Hepatocyte (in vitro differentiated cells): Measurements from ENCODE around the gene MYLK3. TPM values are rescaled to one million over a fixed set of nuclear protein-coding genes. Genes with fewer than 3 reads are reported as not detected.

ENCODE experiments used
- DNase-seq: peaks from one replicate; pipeline ENCODE4 v3.0.0-alpha.2; 2016; ENCODE audit warnings: low spot score
- H2AFZ ChIP-seq: fragments of 200-600 bp; sonication (generic); 2 replicates; pipeline ENCODE4 v1.6.0; 2016; ENCODE audit warnings: antibody characterized with exemption, mild to moderate bottlenecking
- H3K27ac ChIP-seq: fragments of 200-600 bp; sonication (generic); 2 replicates; pipeline ENCODE4 v1.5.1; 2016; ENCODE audit warnings: mild to moderate bottlenecking
- H3K27me3 ChIP-seq: fragments of 200-600 bp; sonication (generic); 2 replicates; pipeline ENCODE4 v1.6.1; 2016
- H3K36me3 ChIP-seq: fragments of 200-600 bp; sonication (generic); replicated peaks from 2 replicates; pipeline ENCODE4 v1.5.1; 2016; ENCODE audit warnings: low read depth; ENCODE audit not compliant: insufficient read depth
- H3K4me1 ChIP-seq: fragments of 200-600 bp; sonication (generic); 2 replicates; pipeline ENCODE4 v1.5.1; 2016; ENCODE audit warnings: mild to moderate bottlenecking, moderate library complexity; ENCODE audit not compliant: insufficient read depth
- H3K4me2 ChIP-seq: fragments of 200-600 bp; sonication (generic); 2 replicates; pipeline ENCODE4 v1.6.0; 2016
- H3K4me3 ChIP-seq: fragments of 200-600 bp; sonication (generic); 2 replicates; pipeline ENCODE4 v1.5.1; 2016; ENCODE audit warnings: mild to moderate bottlenecking
- H3K79me2 ChIP-seq: fragments of 200-600 bp; sonication (generic); 2 replicates; pipeline ENCODE4 v1.6.0; 2017; ENCODE audit warnings: mild to moderate bottlenecking
- H3K9me2 ChIP-seq: fragments of 200-600 bp; sonication (generic); replicated peaks from 2 replicates; pipeline ENCODE4 v1.6.0; 2017; ENCODE audit warnings: mild to moderate bottlenecking; ENCODE audit not compliant: insufficient read depth
- H3K9me3 ChIP-seq: fragments of 200-600 bp; sonication (generic); 2 replicates; pipeline ENCODE4 v1.5.1; 2016; ENCODE audit warnings: low read depth, mild to moderate bottlenecking
- H4K20me1 ChIP-seq: fragments of 200-600 bp; sonication (generic); 2 replicates; pipeline ENCODE4 v1.6.0; 2016; ENCODE audit warnings: mild to moderate bottlenecking; ENCODE audit not compliant: insufficient read depth, poor library complexity, severe bottlenecking
- EZH2 ChIP-seq: fragments of 200-600 bp; sonication (generic); IDR thresholded peaks from 2 replicates; pipeline ENCODE4 v1.6.1; 2016; ENCODE audit warnings: antibody characterized with exemption, mild to moderate bottlenecking, borderline replicate concordance
- EZH2phosphoT487 ChIP-seq: fragments of 200-600 bp; sonication (generic); IDR thresholded peaks from one replicate; pipeline ENCODE4 v1.6.1; 2018; ENCODE audit warnings: antibody characterized with exemption, mild to moderate bottlenecking, low read depth, moderate library complexity; ENCODE audit not compliant: unreplicated experiment, severe bottlenecking
- WGBS: methylation state at CpG from one replicate; pipeline ENCODE4 v1.1.6; 2016; ENCODE audit warnings: low lambda C conversion rate; ENCODE audit errors: missing lambda C conversion rate; 5-methylcytosine and 5-hydroxymethylcytosine counted together
- polyA plus RNA-seq: library from polyadenylated mRNA; unstranded; fragments of >200 nt; fragmentation: Nextera tagmentation; extraction: Ambion mirVana; gene quantifications from 2 replicates; pipeline ENCODE4 v1.2.1, GENCODE V29; 2016
- total RNA-seq: library from RNA; depleted of rRNA; stranded (reverse); fragments of >200 nt; gene quantifications from 2 replicates; pipeline ENCODE4 v1.2.3, GENCODE V29; 2014
- TF ChIP-seq, protein P1 (sequence below): fragments of 200-600 bp; sonication (generic); IDR thresholded peaks from 2 replicates; pipeline ENCODE4 v1.5.1; 2016; ENCODE audit warnings: antibody characterized with exemption, mild to moderate bottlenecking; ENCODE audit not compliant: poor library complexity

The MYLK3 gene
- total and polyA plus RNA-seq, 2 experiments from 2014 or later = 1.9 to 6.5 TPM

DNA sequence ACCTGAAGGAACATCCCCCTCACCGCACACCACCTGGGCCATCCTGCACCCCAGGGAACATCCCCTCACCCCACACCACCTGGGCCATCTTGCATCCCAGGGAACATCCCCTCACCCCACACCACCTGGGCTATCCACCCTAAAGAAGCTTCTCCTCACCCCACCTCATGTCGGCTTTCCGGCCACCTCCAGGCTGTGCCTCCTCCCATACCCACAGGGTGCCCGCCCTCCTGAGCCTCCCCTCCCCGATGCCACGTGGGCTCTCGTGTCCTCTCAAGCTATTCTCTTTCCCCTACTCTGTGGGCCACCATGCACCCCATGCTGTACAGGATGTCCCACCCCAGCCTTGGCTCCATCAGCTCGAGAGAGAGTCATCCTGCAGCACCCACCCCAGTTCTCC lies 18.0 kb downstream of the MYLK3 start:
- Histone ChIP-seq H3K27me3 (no peaks in the 10 kb centered on the region), H4K20me1 (no peaks in the 10 kb centered on the region), H3K27ac (no peak overlapping the region), H3K9me3 (no peaks in the 10 kb centered on the region), H3K4me2 (no peak overlapping the region), H3K36me3 (no peaks in the 10 kb centered on the region), H3K9me2 (no peaks in the 10 kb centered on the region), H2AFZ (no peak overlapping the region), H3K79me2 (no peaks in the 10 kb centered on the region), H3K4me3 (no peak overlapping the region), H3K4me1 (no peaks in the 10 kb centered on the region)
- no peak for TF ChIP-seq EZH2
- TF ChIP-seq, protein P1, sequence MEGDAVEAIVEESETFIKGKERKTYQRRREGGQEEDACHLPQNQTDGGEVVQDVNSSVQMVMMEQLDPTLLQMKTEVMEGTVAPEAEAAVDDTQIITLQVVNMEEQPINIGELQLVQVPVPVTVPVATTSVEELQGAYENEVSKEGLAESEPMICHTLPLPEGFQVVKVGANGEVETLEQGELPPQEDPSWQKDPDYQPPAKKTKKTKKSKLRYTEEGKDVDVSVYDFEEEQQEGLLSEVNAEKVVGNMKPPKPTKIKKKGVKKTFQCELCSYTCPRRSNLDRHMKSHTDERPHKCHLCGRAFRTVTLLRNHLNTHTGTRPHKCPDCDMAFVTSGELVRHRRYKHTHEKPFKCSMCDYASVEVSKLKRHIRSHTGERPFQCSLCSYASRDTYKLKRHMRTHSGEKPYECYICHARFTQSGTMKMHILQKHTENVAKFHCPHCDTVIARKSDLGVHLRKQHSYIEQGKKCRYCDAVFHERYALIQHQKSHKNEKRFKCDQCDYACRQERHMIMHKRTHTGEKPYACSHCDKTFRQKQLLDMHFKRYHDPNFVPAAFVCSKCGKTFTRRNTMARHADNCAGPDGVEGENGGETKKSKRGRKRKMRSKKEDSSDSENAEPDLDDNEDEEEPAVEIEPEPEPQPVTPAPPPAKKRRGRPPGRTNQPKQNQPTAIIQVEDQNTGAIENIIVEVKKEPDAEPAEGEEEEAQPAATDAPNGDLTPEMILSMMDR = no peak
- TF ChIP-seq EZH2phosphoT487 = no peak
- DNase-seq = no peak
- 94% methylated on average over 7 of the region's 8 CpGs for WGBS

- no peaks in the 10 kb centered on the region for H3K27me3 ChIP-seq
- DNase-seq = no peak
- H2AFZ ChIP-seq = no peak overlapping the region
- H3K79me2 ChIP-seq = no peaks in the 10 kb centered on the region
- WGBS = 97% methylated on average over 7 of the region's 7 CpGs
- H3K4me1 ChIP-seq = no peaks in the 10 kb centered on the region
- no peaks in the 10 kb centered on the region for H3K9me2 ChIP-seq
- H4K20me1 ChIP-seq = no peaks in the 10 kb centered on the region
- no peak overlapping the region for H3K27ac ChIP-seq
- TF ChIP-seq EZH2 = no peak
- no peak for TF ChIP-seq EZH2phosphoT487
- TF ChIP-seq, protein P1 = no peak
- no peak overlapping the region for H3K4me2 ChIP-seq
- H3K36me3 ChIP-seq = no peaks in the 10 kb centered on the region
- H3K9me3 ChIP-seq = peaks cover 3% of the 10 kb centered on the region
- no peak overlapping the region for H3K4me3 ChIP-seq
These were observed 18.7 kb downstream of the MYLK3 start for GRCh38 chr16:46729326-46729995.

DNA sequence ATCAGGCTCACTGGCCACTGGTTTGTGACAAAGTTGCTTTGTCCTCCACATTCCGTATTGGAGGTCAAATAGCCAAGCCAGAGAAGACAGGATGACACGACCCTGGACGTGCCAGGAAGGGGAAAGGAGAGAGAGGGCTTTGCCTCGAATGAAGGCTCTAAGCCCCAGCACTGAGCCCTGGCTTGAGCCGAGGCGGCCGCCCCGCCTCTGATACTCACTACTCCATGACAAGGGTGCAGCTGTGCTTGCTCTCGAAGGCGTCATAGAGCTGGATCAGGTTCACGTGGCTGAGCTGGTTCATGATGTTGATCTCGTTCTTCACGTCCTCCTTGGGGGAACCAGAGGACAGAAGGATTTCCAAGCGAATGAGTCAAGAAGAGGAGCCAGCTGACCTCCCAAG lies 19.3 kb downstream of the MYLK3 start:
- H2AFZ ChIP-seq = no peak overlapping the region
- H3K79me2 ChIP-seq = no peaks in the 10 kb centered on the region
- H3K27ac ChIP-seq = no peak overlapping the region
- no peak overlapping the region for H3K4me2 ChIP-seq
- no peaks in the 10 kb centered on the region for H3K36me3 ChIP-seq
- WGBS = 90% methylated on average over 14 of the region's 14 CpGs
- DNase-seq = no peak
- peaks cover 4% of the 10 kb centered on the region for H3K9me3 ChIP-seq
- H3K4me3 ChIP-seq = no peak overlapping the region
- no peaks in the 10 kb centered on the region for H4K20me1 ChIP-seq
- H3K9me2 ChIP-seq = no peaks in the 10 kb centered on the region
- TF ChIP-seq EZH2 = no peak
- TF ChIP-seq EZH2phosphoT487 = no peak
- TF ChIP-seq, protein P1 = no peak
- no peaks in the 10 kb centered on the region for H3K4me1 ChIP-seq
- no peaks in the 10 kb centered on the region for H3K27me3 ChIP-seq
